Measurements from ENCODE around the gene CDH12.

DNA sequence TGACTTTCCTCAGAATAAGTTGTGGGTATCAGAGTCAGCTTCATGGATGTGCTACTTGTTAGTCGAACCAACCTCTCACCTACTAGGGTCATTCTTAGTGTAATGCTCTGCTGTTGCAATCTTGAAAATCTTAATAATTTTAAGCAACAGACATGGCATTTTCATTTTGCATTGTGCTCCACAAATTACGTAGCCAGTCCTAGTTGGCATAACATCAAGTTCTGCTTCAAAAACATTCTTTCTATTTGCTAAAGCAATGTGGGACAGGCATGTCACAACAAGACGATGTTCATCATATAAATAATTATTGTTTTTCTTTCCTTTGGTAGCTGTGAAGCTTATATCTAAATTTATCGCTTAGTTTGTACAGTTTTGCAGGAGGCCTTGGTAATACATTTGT is 39.3 kb upstream of the CDH12 start:
- TF ChIP-seq, protein P1, sequence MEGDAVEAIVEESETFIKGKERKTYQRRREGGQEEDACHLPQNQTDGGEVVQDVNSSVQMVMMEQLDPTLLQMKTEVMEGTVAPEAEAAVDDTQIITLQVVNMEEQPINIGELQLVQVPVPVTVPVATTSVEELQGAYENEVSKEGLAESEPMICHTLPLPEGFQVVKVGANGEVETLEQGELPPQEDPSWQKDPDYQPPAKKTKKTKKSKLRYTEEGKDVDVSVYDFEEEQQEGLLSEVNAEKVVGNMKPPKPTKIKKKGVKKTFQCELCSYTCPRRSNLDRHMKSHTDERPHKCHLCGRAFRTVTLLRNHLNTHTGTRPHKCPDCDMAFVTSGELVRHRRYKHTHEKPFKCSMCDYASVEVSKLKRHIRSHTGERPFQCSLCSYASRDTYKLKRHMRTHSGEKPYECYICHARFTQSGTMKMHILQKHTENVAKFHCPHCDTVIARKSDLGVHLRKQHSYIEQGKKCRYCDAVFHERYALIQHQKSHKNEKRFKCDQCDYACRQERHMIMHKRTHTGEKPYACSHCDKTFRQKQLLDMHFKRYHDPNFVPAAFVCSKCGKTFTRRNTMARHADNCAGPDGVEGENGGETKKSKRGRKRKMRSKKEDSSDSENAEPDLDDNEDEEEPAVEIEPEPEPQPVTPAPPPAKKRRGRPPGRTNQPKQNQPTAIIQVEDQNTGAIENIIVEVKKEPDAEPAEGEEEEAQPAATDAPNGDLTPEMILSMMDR (IDR thresholded peaks at IDR 0.05), result no peak
- TF ChIP-seq EP300 (IDR thresholded peaks at IDR 0.05) (no peak), POLR2A (IDR thresholded peaks at IDR 0.05; ENCODE audit: low read depth) (no peak)
